GM12872 (cell line): ENCODE results near the gene SORCS2.

ENCODE experiments used
- TF ChIP-seq, protein P1 (sequence below): IDR thresholded peaks from 3 replicates; pipeline ENCODE4 v1.5.1; 2011; ENCODE audit warnings: low read depth, mild to moderate bottlenecking, low read length, moderate library complexity; ENCODE audit not compliant: insufficient read depth

The SORCS2 gene

DNA sequence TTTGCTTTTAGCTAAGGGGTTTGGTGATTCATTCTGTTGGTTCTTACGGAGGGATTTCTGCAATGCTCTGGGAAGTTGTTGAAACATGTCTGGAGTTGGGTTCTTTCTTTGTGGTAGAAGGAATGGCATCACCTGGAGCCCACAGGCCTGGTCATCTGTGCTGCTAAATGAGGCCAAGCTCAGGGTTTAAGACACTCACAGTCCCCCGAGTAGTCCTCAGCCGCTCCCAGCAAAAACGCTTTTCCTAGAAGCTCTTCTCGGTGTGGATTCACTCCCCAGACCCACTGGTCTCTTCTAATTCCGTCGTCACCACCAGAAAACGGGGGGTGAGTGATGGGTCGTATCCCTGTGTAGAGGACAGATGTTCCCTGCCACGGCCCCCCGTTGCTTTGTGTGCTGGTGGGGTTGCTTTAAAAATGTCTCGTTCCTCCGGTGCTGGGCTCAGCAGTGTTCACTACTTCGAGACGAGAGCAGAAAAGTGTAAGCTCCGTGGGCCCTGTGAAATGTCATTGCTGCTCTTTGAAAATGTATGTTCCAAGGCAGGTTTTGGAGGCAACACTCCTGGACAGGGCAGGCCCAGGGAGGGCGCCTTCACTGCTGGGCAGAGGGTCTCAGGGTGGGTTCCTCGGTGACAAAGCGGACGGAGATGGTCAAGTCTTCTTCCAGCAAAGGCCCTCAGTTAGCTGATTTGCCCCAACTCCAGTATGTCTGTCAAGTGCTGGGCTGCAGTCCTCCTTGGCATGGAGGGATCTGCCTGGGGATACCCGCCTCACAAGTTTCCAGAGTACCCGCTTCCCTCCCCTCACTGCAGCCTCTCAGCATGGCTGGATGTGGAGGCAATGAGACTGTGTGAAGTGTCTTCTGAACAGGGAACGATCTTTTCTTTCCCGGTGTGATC, 205.1 kb downstream of the SORCS2 start:
- TF ChIP-seq, protein P1, sequence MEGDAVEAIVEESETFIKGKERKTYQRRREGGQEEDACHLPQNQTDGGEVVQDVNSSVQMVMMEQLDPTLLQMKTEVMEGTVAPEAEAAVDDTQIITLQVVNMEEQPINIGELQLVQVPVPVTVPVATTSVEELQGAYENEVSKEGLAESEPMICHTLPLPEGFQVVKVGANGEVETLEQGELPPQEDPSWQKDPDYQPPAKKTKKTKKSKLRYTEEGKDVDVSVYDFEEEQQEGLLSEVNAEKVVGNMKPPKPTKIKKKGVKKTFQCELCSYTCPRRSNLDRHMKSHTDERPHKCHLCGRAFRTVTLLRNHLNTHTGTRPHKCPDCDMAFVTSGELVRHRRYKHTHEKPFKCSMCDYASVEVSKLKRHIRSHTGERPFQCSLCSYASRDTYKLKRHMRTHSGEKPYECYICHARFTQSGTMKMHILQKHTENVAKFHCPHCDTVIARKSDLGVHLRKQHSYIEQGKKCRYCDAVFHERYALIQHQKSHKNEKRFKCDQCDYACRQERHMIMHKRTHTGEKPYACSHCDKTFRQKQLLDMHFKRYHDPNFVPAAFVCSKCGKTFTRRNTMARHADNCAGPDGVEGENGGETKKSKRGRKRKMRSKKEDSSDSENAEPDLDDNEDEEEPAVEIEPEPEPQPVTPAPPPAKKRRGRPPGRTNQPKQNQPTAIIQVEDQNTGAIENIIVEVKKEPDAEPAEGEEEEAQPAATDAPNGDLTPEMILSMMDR: no peak

DNA sequence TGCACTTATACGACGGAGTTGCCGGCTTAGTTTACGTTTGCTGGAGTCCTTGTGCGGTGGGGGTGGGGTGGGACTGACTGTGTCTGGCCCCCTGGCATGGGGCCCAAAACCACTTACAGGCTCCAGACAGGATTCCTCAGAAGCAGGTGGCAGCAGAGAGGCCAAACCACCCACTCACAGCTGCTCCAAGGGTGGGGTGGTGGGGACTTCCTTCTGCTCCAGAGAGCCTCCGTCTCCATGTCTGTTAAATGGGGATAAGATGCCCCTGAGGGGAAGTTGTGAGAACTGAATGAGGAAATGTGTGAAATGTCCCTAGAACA, 205.7 kb downstream of the SORCS2 start:
- TF ChIP-seq, protein P1: no peak

DNA sequence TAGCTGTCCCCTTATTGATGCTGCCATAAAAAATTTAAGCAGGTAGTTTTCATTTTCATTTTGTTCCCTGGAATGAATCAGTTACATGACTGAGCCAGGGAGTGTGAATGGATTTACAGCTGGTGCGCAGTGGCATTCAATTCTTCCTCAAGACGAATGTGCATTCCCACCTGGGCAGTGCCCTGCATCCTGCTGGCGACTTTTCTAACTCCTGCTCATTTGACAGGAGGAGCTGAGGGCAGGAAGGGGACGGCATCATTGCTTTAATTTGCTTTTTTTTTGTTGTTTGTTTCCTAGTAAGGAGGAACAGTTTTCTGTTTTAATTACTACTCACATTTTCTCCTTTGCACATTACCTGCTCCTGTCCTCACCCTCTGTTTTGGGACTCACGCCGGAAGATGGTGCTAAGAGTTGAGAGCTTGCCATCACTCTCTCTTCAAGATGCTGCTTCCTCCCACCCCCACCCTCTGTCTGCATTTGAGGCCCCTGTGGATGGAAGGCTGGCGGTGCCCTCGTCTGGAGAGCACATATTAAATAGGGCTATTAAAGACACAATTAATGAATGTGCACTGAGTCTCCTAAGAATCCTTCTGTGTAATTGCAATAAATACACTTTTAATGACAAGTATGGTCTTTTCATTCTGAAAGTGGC, 206.6 kb downstream of the SORCS2 start:
- TF ChIP-seq, protein P1: no peak

DNA sequence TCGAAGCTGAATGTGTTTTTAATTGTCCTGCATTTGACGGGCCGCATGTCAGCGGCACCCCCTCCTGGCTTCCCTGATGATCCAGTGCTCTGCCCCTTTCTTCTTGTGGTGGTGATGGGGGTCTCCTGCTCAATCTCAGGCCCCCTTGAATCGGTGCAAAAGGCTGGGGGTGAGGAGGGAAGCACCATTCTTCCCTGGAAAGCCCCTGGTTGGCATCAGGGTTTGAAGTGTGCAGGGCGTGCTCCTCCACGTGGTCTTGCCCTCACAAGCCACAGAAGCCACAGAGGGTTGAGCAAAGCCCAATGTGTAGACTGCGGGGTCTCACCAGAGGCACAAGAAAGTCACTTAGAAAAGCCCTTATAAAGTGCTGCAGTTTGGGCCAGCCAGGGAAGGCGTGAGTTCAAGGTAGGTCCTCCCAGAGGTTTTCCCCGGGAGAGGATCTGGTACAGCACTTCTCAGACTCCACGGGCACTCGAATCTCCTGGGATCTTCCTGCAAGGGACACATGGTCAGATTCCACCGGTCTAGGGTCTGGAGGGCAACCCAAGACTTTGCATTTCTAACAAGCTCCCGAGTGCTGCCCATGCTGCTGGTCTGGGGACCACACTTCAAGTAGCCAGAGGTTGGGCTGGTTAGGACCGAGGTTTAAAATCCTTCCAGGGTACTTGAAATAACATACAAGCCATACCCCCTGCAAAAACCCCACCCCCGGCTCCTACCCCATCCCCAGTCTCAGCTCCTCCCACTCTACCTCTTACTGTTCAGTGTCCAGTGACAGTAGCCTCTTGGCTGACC, 207.3 kb downstream of the SORCS2 start:
- TF ChIP-seq, protein P1: no peak

DNA sequence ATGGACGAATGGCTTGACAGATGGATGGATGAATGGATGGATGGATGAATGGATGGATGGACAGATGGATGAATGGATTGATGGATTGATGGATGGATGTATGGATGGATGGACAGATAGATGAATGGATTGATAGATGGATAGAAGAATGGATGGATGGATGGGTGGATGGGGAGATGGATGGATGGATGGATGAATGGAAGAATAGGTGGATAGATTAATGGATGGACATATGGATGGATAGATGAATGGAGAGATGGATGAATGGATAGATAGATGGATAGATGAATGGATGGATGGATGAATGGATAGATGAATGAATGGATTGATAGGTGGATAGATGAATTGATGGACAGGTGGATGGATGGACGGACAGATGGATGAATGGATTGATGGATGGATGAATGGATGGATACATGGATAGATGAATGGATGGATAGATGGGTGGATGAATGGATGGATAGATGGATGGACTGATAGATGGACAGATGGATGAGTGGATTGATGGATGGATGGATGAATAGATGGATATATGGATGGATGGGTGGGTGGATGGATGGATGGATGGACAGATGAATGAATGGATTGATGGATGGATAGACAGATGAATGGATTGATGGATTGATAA, 208.4 kb downstream of the SORCS2 start:
- TF ChIP-seq, protein P1: no peak

DNA sequence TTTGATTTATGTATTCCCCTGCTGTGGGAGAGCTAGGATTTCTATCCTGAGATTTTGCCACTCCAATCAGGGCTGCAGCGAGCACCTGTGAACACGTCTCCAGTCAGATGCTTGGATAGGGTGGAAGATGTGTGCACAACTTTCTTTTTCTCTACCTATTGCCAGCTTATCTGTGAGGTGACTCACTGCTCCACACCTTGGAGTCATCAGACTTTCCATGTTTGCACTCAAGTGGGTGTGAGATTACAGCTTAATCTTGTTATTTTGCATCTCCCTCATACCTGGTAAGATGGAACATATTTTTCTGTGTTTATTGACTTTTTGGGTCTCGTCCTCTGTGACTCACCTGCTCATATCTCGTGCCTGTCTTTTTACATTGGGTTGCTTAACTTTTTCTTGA, 210.2 kb downstream of the SORCS2 start:
- TF ChIP-seq, protein P1: no peak

DNA sequence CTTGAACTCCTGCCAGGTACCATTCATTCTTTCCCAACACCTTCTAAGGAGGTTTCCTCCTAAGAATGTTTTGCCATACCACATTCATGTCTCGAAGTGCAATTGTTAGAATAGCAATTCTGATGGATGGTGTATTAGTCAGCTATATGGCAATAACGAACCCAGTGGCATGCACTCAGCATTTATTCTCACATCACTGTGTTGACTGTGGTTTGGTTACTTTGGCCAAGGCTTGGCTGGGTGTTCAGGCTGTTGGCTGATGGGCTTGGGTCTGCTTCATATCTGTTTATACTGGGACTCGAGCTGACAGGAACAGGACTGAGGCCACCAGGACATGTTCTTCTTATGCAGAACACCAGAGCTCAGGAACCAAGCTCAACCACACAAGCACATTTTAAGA, 210.7 kb downstream of the SORCS2 start:
- TF ChIP-seq, protein P1: no peak
